RKO (cell line): ENCODE data around the gene AKR1C8.
"Not testable (repeated sequence)": the region's sequence is repeated elsewhere in the genome, so short reads cannot be mapped to it uniquely, and the experiment has no call there.

Experiments used
- DNase-seq: peaks from one replicate; pipeline ENCODE4 v3.0.0-alpha.2; 2016; ENCODE audit warnings: low spot score

Gene AKR1C8

DNA sequence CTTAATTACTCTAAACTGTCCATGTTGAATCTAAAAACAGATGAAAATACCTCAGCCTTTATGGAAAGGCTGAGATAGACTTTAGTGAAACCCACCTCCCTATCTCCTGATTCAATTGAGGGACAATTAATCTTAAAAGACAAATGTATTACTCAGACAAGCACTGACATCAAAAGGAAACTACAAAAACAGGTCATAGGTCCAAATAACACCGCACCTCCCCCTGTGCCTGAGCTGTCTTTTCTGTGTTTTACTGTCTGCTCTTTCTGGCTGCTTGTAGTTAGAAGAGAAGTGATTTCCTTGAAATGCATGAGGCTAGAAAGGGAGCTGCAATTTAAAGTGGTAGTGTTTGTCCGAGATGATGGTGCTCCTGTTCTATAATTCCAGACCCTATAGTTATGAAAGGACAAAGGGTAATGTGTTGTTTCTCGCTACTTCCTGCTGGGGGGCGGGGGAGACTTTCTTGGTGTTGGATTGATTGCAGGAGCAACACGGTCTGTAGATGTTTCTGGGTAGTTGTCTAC, 16.0 kb downstream of the AKR1C8 start:
- no peak for DNase-seq

DNA sequence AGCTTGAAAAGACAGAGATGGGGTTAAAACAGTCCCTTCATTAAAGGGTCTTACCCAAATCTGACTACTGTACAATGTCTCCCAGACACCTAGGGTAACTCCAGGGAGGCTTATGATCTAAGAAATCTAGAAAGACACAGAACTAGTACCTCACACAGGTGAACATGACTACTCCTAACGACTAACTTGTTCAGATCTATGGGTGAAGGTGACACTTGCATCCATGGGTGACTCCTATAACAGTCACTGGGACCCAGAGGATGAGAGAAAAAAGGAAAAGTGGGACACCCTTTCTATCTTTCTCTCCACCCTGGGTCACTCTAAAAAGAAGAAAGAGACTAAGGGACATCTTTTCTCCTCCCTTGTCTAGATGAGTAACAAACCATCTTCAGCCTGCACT, 19.2 kb downstream of the AKR1C8 start:
- no peak for DNase-seq

DNA sequence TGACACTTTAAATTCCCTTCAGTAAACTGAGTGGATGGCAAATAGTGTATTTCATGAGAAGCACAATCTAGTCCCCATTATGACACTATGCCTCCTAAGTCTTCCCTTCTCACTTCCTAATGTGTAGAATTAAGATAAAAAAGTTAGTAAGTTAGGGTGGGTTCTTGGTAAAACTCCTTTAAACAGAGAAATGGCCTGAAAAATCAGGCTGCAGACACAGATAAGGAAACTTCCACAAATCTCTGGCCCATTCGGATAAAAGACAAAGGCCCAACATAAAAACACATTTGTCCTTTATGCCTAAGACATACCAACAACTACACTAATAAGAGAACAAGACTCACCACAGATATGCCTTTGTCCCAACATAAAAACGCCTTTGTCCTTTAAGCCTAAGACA, 21.5 kb downstream of the AKR1C8 start:
- no peak for DNase-seq

DNA sequence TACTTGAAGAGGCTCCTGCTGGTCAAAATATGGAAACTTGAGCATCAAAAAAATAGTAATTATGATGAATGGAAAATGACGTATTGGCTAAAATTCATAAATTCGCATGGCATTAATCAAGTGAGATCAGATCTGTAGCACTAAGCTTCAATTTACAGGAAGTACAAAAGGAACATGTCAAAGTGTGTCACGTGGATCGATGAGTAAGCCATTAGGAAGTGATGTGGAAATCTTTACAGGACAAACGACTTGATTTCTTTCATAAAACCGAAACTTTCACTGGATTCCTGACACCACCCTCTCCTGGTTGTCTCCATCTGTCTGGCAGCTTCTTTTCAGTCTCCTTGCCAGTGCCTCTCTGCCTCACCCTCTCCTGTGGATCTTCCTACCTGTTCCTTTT, 25.8 kb downstream of the AKR1C8 start:
- peak; percentile 24 for DNase-seq

DNA sequence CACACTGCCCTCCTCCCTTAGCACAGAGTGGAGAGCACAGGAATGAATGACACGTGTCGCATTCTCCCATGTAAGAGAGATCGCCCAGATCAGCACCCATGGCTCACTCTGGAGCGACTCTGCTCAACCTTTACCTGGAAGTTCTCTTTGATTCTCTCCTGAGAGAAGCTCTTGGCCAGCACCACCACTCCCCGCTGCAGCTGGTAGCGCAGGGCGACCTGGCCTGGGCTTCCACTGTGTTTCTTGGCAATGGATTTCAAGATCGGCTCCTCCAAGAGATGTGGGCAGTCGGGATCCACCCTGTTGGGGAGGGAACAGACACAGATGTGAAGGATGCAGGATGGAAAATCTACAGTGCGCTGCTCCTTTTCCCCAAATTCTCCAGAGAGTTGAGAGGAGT, 27.4 kb downstream of the AKR1C8 start:
- DNase-seq: no peak

DNA sequence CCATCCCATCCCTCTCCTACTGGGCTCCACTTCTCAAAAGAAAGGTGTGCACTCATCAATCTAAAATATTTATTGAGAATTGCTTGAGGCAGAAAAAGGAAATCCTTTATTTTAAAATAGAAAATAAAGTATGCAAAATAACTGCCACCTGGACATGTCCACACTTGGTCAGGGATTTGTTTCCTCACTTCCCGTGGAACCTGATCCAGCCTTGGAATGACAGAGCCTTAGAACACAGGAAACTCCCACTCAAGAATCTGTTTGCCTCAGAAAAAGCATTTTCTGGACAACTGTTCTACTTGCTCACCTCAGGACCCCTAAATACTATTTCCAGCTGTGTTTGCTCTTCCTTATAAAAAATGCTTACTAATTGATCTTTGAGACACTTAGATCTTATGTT, 29.0 kb downstream of the AKR1C8 start:
- DNase-seq: no peak

DNA sequence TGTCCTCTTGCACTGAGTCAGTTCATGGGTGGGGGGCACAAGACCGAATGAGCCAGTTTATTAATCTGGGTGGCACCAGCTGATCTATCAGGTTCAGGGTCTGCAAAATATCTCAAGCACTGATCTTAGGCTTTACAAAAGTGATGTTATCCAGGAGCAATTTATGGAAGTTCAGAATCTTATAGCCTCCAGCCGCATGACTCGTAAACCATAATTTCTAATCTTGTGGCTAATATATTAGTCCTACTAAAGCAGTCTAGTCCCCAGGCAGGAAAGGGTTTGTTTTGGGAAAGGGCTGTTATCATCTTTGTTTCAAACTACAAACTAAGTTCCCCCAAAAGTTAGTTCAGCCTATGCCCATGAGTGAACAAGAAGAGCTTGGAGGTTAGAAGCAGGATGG, 33.9 kb downstream of the AKR1C8 start:
- no peak for DNase-seq

DNA sequence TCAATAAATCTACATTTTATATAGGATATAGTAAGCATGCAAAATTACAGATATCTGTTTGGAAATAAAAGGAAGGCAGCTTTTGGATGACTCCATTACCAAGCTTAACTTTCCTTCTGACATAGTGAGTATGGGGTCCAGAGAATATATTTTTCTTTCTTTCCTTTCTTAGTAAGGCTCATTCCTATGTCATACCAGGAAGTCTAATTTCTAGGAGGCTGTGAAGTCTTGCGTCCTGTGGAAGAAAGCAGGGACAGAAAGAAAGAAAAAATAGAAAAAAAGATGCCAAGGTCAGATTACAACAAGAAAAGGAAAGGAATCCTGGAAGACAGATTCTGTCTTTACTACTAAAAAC, 36.3 kb downstream of the AKR1C8 start:
- no peak for DNase-seq

DNA sequence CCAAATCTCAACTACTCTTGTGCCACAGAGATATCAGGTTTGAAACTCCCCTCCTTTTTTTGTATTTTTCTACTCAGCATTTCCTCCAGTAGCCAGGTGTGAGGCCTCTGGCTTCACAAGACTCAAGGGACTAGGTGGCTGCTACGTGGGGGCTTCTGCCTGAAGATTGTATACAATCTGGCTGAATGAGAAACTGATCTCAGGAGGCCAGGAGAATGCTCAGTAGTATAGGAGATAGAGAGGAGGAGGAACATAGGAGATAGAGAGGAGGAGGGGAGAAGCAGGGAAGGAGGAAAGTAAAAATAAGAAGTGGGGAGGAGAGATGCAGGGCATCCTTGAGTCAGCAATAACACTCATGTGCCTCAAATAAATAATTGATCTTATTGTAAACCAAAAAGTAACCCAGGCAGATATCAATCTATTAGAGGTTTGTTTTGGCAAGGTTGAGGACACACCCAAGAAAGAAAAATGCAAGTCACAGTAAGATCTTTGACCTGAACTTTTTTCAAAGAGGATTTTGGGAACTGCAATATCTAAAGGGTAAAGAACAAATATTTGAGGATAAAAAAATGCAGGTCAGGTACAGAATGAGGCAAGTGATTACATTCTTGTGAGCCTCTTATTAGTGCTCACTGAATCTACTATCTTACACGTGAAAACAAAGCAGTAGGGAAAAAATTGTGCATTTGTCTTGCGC, 36.8 kb downstream of the AKR1C8 start:
- DNase-seq: no peak

DNA sequence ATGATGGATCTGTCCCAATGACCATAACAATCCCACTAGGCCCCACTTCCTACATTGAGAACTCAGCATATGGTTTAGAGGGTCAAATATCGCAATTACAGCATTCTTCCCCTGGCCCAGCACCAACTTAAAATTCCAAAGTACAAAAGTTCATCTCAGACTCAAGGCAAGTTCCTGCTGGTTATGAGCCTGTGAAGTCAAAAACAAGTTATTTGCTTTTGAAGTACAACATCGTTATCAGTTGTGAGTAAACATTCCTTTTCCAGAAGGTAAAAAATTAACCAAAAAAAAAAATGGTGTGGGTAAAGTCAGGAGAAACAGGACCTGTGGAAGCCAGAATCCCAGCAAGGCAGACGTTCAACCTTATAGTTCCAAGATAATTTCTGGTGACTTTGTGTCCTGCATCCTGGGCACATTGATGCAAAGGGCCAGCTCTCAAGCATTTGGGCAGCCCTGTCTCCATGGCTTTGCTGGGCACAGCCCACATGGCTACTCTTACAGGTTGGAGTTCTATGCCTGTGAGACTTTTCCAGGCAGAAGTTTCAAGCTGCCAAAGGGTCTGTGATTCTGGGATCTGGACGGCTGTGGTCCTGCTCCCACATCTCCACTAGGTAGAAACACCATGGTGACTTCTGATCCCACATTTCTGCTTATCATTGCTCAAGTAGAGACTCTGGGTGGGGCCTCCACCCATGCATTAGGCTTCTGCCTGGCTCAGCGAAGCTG, 37.5 kb downstream of the AKR1C8 start:
- no peak for DNase-seq

DNA sequence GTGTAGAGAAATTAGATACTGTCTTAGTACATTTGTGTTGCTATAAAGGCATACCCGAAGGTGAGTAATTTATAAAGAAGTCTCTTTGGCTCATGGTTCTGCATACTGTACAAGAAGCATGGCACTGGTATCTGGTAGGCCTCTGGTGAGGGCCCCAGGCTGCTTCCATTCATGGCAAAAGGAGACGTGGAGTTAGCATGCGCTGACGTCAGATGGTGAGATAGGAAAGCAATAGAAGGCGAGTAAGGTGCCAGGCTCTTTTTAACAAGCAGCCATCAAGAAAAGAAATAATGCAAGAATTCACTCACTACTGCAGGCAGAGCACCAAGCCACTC, 38.1 kb downstream of the AKR1C8 start:
- DNase-seq: no peak

DNA sequence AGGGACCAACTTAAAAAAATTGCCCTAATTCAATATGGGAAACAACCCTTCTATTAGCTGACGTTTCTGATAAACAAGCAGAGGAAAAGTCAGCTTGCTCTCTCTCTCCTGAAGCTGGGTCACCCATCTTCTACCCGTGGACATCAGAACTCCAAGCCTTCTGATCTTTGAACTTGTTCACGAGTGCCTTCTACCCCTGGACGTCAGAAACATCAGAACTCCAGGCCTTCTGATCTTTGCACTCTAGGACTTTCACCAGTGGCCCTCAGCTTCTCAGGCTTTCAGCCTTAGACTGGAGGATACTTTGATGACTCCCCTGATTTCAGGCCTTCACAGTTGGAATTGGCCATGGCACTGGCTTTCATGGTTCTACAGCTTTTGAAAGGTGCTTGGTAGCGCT, 41.8 kb downstream of the AKR1C8 start:
- DNase-seq: no peak

DNA sequence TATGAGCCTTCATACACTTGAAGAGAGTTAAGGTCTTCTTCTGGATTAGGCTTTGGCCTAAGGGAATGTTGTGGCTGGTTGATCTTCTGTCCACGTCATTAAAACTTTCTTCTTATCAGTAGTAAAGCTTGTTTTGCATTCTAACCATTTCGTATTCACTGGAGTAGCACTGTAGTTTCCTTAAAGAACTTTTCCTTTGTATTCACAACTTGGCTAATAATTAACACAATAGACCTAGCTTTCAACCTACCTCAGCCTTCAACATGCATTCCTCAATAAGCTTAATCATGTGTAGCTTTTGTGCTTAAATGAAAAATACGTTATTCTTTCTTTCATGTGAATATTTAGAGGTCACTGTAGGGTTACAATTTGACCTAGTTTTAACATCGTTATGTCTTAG, 42.8 kb downstream of the AKR1C8 start:
- DNase-seq: no peak

DNA sequence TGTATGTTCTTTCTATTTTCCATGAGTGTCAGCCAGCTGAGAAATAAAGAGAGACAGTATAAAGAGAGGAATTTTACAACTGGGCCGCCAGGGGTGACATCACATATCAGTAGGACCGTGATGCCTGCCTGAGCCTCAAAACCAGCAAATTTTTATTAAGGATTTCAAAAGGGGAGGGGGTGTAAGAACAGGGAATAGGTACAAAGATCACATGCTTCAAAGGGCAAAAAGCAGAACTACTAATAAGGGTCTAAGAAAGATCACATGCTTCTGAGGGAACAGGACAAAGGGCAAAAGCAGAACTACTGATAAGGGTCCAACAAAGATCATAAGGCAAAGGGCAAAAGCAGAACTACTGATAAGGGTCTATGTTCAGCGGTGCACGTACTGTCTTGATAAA, 47.3 kb downstream of the AKR1C8 start:
- DNase-seq: not testable (repeated sequence)

DNA sequence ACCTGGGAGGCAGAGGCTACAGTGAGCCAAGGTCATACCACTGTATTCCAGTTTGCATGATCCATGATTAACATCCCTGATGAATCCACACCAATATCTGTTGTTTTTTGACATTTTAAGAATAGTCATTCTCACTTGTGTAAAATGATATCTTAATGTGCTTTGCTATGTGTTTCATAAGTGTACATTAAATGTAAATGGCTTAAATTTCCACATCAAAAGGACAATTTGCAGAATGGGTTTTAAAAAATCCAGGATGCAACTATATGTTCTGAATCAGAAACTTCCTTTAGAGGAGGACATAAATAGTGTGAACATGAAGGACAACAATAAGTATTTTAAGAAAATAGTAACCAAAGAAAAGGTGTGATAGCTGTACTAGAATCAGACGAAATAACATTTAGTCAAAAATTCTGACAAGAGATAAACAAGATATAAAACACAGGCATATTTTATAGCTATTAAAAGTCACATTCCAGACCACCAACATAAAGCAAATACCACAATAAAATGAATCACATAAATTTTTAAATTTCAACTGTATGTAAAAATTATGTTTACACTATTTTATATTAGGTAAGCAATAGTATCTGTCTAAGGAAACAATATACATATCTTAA, 48.4 kb downstream of the AKR1C8 start:
- DNase-seq: no peak

DNA sequence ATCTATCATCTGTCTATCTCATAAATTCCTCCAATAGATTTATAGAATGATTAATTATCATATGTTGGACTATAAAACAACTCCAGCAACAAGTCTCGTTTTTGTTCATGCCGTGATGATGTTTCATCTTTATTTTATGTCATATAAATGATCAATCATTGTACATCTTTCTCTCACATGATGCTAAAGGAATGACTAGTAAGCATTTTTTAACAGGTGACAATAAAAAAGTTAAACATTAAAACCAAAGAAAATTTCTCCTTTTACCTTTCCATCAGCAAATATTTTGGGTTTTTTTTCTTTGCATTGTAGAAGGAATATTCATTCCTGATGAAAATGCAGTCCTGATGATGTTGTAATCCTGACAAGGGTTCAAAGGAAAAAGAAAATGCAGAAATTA, 49.4 kb downstream of the AKR1C8 start:
- DNase-seq: no peak

DNA sequence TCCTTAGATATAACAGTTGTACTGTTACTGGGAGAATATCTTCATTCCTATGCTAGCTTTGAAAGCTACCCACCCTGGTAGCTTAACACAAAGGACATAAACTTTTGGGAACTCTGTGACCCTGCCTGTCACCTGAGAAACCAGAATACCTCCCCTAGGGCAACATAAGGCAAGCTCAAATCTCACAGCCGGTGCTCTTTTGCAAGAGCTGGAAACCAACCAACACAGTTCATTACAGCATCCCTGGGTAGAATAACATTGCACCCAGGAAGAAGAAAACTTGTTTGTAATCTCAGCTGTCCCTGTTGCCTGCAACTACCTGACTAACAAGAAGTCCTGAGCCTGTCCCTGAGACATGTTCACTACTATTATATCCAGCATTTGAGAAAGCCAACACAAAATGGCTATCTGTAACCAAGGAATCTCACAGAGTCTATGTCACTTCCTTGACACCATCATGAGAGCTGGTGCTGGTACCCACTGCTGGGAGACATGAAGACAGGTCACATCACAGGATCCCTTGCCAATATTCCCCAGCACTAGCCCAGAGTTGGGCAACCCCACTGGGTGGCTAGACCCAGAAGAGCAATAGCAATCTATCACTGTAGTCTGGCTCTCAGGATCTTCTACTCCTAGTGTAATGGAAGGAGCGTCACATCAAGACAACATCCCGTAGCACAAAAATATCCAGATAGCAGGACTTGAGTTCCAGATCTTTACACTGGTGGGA, 59.5 kb downstream of the AKR1C8 start:
- no peak for DNase-seq

DNA sequence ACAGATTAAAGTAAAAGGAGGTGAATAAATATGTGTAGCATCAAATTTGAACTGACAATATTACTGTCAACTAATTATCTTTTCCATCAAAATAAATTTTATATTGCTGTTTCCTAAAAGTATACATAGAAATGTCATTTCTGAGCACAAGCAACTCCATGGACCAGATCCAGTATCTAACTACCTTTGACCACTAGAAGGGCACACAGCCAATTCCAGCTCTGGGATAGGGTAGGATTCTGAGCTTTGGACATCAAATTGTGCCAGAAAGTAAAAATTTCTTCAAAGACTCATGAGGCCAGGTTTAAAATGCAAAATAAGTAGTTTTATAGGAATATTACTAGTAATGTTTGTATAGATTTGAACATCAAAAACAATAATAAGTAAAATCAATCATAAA, 61.1 kb downstream of the AKR1C8 start:
- DNase-seq: no peak

DNA sequence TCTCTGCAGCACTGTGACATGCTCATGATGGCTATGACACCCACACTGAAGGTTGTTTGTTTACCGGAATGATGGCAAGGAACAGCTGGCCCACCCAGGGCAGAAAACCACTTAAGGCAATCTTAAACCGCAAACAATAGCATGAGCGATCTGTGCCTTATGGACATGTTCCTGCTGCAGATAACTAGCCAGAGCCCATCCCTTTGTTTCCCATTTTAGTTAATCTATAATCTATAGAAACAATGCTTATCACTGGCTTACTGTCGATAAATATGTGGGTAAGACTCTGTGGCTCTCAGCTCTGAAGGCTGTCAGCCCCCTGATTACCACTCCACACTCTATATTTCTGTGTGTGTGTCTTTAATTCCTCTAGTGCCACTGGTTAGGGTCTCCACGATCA, 65.0 kb downstream of the AKR1C8 start:
- DNase-seq: not testable (repeated sequence)

DNA sequence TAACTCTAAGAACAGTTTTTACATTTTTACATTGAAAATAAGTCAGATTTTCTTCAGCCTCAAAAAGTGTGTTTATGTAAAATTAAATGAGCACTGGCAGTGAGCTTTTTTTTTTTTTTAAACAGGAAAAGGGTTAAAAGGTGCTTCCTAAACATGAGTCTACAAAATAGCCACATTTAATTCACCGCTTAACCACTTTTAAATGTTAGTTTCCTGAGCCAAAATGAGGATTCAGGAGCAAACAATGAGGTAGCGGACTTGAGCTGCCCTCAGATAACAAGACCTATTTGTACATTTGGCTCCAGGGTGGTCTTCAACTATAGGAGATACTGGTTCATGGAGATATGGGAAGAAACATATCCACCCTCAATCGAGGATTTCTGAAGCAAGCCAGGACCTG, 67.9 kb downstream of the AKR1C8 start:
- DNase-seq: no peak

DNA sequence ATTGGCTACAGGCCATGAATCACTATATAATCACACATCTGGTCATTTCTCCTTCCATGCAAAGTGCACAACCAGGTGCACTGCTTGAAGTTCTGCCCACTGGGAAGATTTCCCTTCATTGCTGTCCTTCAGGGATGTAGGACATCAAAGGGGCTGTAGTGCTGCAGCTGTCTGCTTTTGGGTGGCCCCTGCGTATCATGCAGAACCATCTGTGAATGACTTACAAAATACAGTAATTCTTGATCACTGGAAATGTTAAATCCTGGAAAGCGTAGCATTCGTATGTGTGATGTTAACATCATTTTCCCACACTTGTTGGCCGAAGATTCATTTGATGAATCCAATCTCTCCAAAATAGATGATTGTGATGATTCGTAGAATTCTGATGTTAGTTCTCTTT, 68.3 kb downstream of the AKR1C8 start:
- DNase-seq: no peak

DNA sequence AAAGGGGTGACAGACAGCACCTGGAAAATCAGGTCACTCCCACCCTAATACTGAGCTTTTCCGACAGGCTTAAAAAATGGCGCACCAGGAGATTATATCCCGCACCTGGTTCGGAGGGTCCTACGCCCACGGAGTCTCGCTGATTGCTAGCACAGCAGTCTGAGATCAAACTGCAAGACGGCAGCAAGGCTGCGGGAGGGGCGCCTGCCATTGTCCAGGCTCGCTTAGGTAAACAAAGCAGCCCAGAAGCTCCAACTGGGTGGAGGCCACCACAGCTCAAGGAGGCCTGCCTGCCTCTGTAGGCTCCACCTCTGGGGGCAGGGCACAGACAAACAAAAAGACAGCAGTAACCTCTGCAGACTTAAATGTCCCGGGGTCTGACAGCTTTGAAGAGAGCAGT, 75.1 kb downstream of the AKR1C8 start:
- not testable (repeated sequence) for DNase-seq
